ENCODE results near the gene KCNIP4.

KCNIP4 gene

DNA sequence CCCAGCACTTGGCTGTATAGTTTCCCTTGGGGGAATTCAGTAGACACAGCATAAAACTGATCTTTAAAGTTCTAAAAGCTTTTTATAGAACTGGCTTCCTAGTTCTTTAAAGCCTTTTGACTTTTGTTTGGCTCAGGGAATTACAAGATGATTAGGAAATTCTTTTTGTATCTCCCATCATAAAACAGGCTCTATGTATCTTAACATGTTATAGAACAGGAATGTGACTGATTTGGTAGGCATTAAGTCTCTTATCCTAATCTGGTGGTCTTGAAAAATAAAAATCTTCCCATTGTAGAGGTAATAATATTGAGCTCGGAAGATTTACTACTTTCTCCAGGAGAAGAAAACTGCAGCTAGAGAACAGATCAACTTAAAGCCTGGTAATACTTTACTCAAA lies 262.7 kb downstream of the KCNIP4 start:
- DNase-seq (ENCODE audit: low read depth) = no peak

DNA sequence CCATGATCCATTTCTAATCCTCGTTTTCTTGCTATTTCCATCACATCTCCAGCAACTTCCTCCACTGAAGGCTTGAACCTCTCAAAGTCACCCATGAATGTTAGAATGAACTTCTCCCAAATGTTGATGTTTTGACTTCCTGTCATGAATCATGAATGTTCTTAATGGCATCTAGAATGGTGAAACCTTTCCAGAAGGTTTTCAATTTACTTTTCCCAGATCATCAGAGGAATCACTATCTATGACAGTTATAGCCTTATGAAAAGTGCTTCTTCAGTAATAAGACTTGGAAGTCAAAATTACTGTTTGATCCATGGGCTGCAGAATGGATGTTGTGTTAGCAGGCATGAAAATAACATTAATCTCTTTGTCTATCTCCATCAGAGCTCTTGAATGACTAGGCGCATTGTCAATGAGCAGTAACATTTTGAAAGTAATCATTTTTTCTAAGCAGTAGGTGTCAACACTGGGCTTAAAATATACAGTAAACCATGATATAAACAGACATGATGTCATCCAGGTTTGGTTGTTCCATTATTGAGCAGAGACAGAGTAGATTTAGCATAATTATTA lies 268.2 kb downstream of the KCNIP4 start:
- no peak for DNase-seq (ENCODE audit: low read depth)

- DNase-seq (ENCODE audit: low read depth) = no peak
These were observed 269.9 kb downstream of the KCNIP4 start for GRCh38 chr4:21678711-21679110.

DNA sequence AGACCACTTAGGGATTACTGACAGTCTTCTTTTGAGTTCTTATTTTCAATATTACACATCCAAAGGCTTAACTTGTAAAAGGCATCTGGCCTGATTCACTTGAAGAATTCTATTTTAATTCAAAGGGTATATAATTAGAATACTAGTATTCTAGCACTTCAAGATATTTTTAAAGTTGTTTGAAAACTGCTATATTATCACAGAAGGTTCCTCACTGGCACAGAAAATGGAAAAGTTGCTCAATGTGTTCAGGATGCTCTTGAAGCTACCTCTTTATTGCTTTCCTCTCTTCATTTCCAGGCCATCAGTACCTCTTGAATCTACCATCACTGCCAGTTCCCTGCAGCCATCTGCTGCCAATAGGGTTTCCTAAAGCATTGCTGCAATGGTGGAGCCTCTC lies 271.4 kb downstream of the KCNIP4 start:
- no peak for DNase-seq (ENCODE audit: low read depth)

DNA sequence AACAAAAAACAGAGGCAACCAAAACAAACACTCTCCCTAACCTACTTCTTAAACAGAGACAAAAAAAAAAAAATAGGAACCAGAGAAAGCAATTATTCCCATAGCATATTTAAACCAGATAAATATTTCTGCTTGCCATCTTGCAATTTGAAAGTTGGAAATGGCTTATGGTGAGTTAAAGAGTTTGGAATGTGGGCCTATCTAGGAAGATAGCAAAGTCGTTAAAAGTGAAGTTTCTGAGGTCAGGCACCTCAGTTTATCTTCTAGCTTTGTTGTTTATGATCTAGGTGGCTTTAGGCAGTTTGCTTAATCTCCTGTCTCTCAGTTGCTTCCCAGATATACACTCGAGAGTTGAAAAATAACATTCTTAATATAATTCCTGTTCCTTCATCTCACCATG lies 284.2 kb downstream of the KCNIP4 start:
- DNase-seq (ENCODE audit: low read depth) = no peak

- DNase-seq (ENCODE audit: low read depth) = no peak
These were observed 291.7 kb downstream of the KCNIP4 start for GRCh38 chr4:21656832-21657231.

DNA sequence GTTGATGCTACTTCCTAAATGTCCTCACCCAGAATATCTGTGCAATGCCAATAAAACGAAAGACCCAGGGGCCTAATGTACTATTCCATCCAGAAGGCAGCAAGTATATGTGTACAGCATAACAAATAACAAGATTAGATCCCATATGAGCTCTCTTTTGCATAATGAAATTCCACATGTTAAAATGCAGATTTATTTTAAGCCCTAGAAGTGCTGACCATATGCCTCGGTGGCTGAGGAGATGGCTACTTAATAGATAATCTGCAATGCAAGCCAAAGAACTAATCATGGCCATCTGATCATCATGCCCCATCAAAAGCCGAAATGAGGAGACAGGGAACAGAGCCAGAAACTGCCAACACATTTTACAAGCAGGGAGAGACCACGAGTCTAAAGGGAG lies 293.5 kb downstream of the KCNIP4 start:
- no peak for DNase-seq (ENCODE audit: low read depth)

- DNase-seq (ENCODE audit: low read depth) = no peak
These were observed 295.9 kb downstream of the KCNIP4 start for GRCh38 chr4:21652508-21653231.

DNA sequence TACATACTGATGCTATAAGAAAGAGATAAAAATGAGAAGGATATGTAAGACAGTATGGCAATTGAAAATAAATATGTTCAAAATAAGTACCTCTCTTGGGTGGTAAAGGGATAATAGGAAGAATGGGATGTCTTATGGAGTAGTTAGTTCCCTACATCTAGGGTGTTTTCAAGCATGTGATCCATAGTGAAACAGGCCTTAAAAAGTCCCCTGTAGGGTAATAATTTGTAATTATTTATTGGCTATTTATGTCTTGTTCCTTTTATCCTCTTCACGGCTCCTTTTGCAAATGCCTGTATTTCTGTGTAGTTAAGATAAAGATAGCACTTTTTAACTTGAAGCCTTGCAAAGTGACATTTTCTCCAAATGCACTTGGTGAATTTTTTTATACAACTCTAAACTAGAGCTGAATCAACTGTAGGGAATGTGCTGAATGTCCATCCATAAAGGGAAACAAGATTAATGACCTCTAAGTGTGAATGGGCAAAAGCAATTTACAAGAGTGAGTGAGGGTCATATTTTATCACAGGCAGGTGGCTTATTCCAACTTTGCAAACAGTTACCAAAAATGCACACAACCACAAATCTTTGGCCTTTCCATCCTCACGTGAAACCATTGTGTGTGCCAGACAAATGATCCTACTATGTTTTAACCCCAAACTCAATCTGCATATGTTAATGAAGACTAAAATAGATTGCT lies 299.0 kb downstream of the KCNIP4 start:
- no peak for DNase-seq (ENCODE audit: low read depth)

- no peak for DNase-seq (ENCODE audit: low read depth)
These were observed 302.8 kb downstream of the KCNIP4 start for GRCh38 chr4:21645776-21646175.

GRCh38 chr4:21641696-21642095 lies 306.9 kb downstream of the KCNIP4 start:
- no peak for DNase-seq (ENCODE audit: low read depth)

GRCh38 chr4:21638171-21638725 lies 310.3 kb downstream of the KCNIP4 start:
- DNase-seq (ENCODE audit: low read depth) = no peak

DNA sequence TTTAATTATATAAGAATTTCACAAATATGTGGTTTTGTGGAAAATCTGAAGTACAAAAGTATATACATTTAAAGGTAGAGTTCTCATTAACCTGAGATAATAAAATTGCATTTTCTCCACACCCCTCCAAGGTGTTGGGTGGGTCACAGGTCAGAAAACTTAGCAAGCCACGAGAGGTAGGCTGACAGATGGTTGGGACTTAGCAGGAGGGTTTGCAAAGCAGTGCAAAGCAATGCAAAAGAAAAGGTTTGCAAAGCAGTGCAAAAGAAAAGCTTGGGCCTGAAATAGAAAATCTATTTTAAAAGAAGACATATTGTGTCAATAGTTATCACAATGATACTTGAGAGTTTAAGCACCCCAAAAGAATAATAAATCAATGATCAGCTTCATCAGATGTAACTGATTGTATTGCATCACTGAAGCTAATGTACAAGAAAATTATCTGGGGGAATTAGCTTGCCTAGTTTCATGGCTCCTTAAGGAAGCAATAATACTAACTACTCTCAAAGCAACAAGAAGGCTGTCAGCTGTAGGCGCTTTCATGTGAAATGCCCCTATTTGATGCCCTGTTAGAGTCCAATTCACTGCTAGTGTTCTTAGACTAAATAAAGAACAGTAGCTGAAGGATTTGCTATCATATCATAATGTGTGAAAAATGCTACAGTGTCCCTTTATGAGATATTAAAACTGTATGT lies 319.5 kb downstream of the KCNIP4 start:
- no peak for DNase-seq (ENCODE audit: low read depth)

GRCh38 chr4:21628116-21628670 lies 320.4 kb downstream of the KCNIP4 start:
- no peak for DNase-seq (ENCODE audit: low read depth)

DNA sequence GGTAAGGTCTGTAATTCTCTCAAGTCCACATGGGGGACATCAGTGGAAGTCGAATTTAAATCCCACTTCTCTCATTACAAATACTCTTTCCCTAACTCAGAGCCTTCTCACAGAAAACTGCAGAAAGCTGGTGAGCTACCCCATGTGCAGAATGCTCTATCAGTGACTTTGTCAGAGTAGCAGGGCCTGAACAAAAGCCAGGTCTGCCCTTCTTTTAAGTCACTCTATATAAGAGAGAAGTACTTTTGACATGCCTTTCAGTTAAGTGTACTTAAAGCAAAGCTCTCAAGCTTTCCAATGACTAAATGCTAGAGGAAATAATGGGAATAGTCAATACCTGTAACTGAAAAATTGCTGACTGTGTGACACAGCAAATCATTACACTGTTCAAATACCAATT lies 323.1 kb downstream of the KCNIP4 start:
- no peak for DNase-seq (ENCODE audit: low read depth)

GRCh38 chr4:21605006-21605405 lies 343.6 kb downstream of the KCNIP4 start:
- DNase-seq (ENCODE audit: low read depth) = no peak

- no peak for DNase-seq (ENCODE audit: low read depth)
These were observed 352.1 kb downstream of the KCNIP4 start for GRCh38 chr4:21596521-21596920.

DNA sequence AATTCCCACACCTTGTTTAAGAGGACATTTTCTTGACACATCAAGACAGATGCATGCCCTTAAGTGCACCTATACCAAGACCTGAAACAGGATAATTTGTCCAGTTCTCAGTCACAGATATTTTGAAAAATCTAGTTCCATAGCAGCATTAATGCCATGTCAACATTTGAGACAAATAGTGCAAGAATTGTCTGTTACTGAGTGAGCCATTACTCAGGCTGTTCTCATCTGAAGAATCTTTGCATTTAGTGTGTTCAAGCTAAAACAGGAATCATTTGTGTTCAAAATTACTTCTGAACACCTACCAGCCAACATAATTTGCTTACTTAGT lies 354.9 kb downstream of the KCNIP4 start:
- no peak for DNase-seq (ENCODE audit: low read depth)

GRCh38 chr4:21592970-21593670 lies 355.5 kb downstream of the KCNIP4 start:
- no peak for DNase-seq (ENCODE audit: low read depth)

DNA sequence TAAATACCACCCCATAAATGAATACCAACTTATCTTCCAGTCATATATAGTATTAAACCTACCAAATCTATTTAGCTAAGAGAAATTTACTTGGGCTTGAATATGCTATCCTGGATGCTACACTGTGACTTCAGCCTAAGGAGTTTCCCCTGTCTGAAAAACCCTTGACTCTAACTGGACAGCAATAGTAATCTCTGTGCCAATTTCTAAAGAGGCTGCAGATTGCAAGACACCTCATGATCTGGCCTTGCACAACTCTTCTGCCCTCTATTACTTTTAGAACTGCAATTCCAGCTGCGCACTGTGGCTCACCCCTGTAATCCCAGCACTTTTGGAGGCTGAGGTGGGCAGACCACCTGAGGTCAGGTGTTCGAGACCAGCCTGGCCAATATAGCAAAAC lies 371.5 kb downstream of the KCNIP4 start:
- DNase-seq (ENCODE audit: low read depth) = no peak

DNA sequence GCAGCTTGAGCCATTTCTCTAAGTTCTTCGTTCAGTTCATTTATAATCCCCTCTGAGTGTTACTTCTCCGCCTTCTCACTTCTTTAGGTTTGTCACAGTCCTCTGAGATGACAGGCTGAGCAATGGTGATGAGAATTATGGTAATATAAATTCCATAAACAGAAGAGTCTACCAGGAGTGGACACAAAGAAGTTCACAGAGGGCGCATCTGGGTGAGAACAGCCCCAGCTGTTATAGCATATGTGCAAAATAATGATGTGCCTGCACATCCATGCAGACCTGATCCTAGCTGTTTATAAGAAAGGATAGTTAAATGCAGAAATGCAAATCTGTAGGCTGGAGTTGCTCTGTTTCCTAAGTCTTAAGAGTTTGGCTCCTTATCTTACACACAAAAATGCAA lies 377.5 kb downstream of the KCNIP4 start:
- no peak for DNase-seq (ENCODE audit: low read depth)

- DNase-seq (ENCODE audit: low read depth) = no peak
These were observed 378.9 kb downstream of the KCNIP4 start for GRCh38 chr4:21569638-21570037.
